ENCODE data around the gene PNP.
"Not testable (repeated sequence)": the region's sequence is repeated elsewhere in the genome, so short reads cannot be mapped to it uniquely, and the experiment has no call there.

PNP gene

GRCh38 chr14:20499881-20500280 lies 30.7 kb downstream of the PNP start:
- Histone ChIP-seq H3K79me2 (ENCODE audit: low read length) (no peaks in the 10 kb centered on the region), H4K20me1 (ENCODE audit: insufficient read depth, low read length) (no peaks in the 10 kb centered on the region), H3K9me3 (replicated peaks; ENCODE audit: insufficient read depth, low read length) (no peaks in the 10 kb centered on the region), H3K4me2 (ENCODE audit: low read depth, low read length) (no peak overlapping the region), H3K4me3 (ENCODE audit: low read length) (no peak overlapping the region), H3F3A (ENCODE audit: insufficient read depth, low read length) (no peaks in the 10 kb centered on the region), H3K4me1 (ENCODE audit: low read length) (no peaks in the 10 kb centered on the region), H2AFZ (ENCODE audit: low read length) (no peak overlapping the region), H3K27me3 (replicated peaks; ENCODE audit: insufficient read depth, low read length) (no peaks in the 10 kb centered on the region), H3K9me2 (replicated peaks; ENCODE audit: insufficient read depth, low read length) (no peaks in the 10 kb centered on the region), H3K27ac (ENCODE audit: low read length) (no peak overlapping the region), H3K9ac (ENCODE audit: low read length) (no peak overlapping the region), H3K36me3 (replicated peaks; ENCODE audit: insufficient read depth, low read length) (no peaks in the 10 kb centered on the region)
- TF ChIP-seq EZH2 (optimal IDR thresholded peaks at IDR 0.05; ENCODE audit: low read depth, low read length) (no peak), CTCF (IDR thresholded peaks at IDR 0.05; ENCODE audit: low read length) (no peak), EZH2phosphoT487 (IDR thresholded peaks at IDR 0.05; ENCODE audit: low read length) (no peak)
- DNase-seq = no peak

GRCh38 chr14:20501346-20501745 lies 32.1 kb downstream of the PNP start:
- H3K9me3 ChIP-seq (replicated peaks; ENCODE audit: insufficient read depth, low read length) = no peaks in the 10 kb centered on the region
- no peaks in the 10 kb centered on the region for H4K20me1 ChIP-seq (ENCODE audit: insufficient read depth, low read length)
- H3K9me2 ChIP-seq (replicated peaks; ENCODE audit: insufficient read depth, low read length) = no peaks in the 10 kb centered on the region
- H3K27me3 ChIP-seq (replicated peaks; ENCODE audit: insufficient read depth, low read length) = no peaks in the 10 kb centered on the region
- no peaks in the 10 kb centered on the region for H3F3A ChIP-seq (ENCODE audit: insufficient read depth, low read length)
- no peak overlapping the region for H3K4me2 ChIP-seq (ENCODE audit: low read depth, low read length)
- no peak overlapping the region for H2AFZ ChIP-seq (ENCODE audit: low read length)
- no peak overlapping the region for H3K4me3 ChIP-seq (ENCODE audit: low read length)
- no peaks in the 10 kb centered on the region for H3K36me3 ChIP-seq (replicated peaks; ENCODE audit: insufficient read depth, low read length)
- TF ChIP-seq EZH2 (optimal IDR thresholded peaks at IDR 0.05; ENCODE audit: low read depth, low read length) = no peak
- no peak for TF ChIP-seq EZH2phosphoT487 (IDR thresholded peaks at IDR 0.05; ENCODE audit: low read length)
- no peak for TF ChIP-seq CTCF (IDR thresholded peaks at IDR 0.05; ENCODE audit: low read length)
- H3K79me2 ChIP-seq (ENCODE audit: low read length) = no peaks in the 10 kb centered on the region
- DNase-seq = no peak
- no peak overlapping the region for H3K27ac ChIP-seq (ENCODE audit: low read length)
- no peak overlapping the region for H3K9ac ChIP-seq (ENCODE audit: low read length)
- H3K4me1 ChIP-seq (ENCODE audit: low read length) = no peaks in the 10 kb centered on the region

- no peak overlapping the region for H3K4me2 ChIP-seq (ENCODE audit: low read depth, low read length)
- no peak overlapping the region for H2AFZ ChIP-seq (ENCODE audit: low read length)
Observed at GRCh38 chr14:20503898-20504297, 34.7 kb downstream of the PNP start.

GRCh38 chr14:20506276-20506675 lies 37.1 kb downstream of the PNP start:
- not testable (repeated sequence) for DNase-seq

More at GRCh38 chr14:20503898-20504297, 34.7 kb downstream of the PNP start:
- Histone ChIP-seq H4K20me1 (ENCODE audit: insufficient read depth, low read length) (no peaks in the 10 kb centered on the region), H3K36me3 (replicated peaks; ENCODE audit: insufficient read depth, low read length) (no peaks in the 10 kb centered on the region), H3K9me2 (replicated peaks; ENCODE audit: insufficient read depth, low read length) (no peaks in the 10 kb centered on the region), H3K27me3 (replicated peaks; ENCODE audit: insufficient read depth, low read length) (no peaks in the 10 kb centered on the region), H3F3A (ENCODE audit: insufficient read depth, low read length) (no peaks in the 10 kb centered on the region), H3K9ac (ENCODE audit: low read length) (no peak overlapping the region), H3K4me3 (ENCODE audit: low read length) (no peak overlapping the region), H3K9me3 (replicated peaks; ENCODE audit: insufficient read depth, low read length) (no peaks in the 10 kb centered on the region), H3K4me1 (ENCODE audit: low read length) (no peaks in the 10 kb centered on the region), H3K27ac (ENCODE audit: low read length) (no peak overlapping the region), H3K79me2 (ENCODE audit: low read length) (no peaks in the 10 kb centered on the region)
- no peak for DNase-seq
- TF ChIP-seq EZH2 (optimal IDR thresholded peaks at IDR 0.05; ENCODE audit: low read depth, low read length) = no peak
- TF ChIP-seq EZH2phosphoT487 (IDR thresholded peaks at IDR 0.05; ENCODE audit: low read length) = no peak
- no peak for TF ChIP-seq CTCF (IDR thresholded peaks at IDR 0.05; ENCODE audit: low read length)

GRCh38 chr14:20506752-20507151 lies 37.5 kb downstream of the PNP start:
- H3K79me2 ChIP-seq (ENCODE audit: low read length); H3K27me3 ChIP-seq (replicated peaks; ENCODE audit: insufficient read depth, low read length); H3K4me3 ChIP-seq (ENCODE audit: low read length); H3K9me2 ChIP-seq (replicated peaks; ENCODE audit: insufficient read depth, low read length); H2AFZ ChIP-seq (ENCODE audit: low read length); H3F3A ChIP-seq (ENCODE audit: insufficient read depth, low read length); H3K4me2 ChIP-seq (ENCODE audit: low read depth, low read length); H3K4me1 ChIP-seq (ENCODE audit: low read length); DNase-seq; H3K9me3 ChIP-seq (replicated peaks; ENCODE audit: insufficient read depth, low read length); H3K9ac ChIP-seq (ENCODE audit: low read length); H3K27ac ChIP-seq (ENCODE audit: low read length); H3K36me3 ChIP-seq (replicated peaks; ENCODE audit: insufficient read depth, low read length); H4K20me1 ChIP-seq (ENCODE audit: insufficient read depth, low read length): not testable (repeated sequence)

More at GRCh38 chr14:20506276-20506675, 37.1 kb downstream of the PNP start:
- H3K4me2 ChIP-seq (ENCODE audit: low read depth, low read length); H3K79me2 ChIP-seq (ENCODE audit: low read length); H3F3A ChIP-seq (ENCODE audit: insufficient read depth, low read length); H3K36me3 ChIP-seq (replicated peaks; ENCODE audit: insufficient read depth, low read length); H3K9ac ChIP-seq (ENCODE audit: low read length); H3K4me3 ChIP-seq (ENCODE audit: low read length); H3K9me2 ChIP-seq (replicated peaks; ENCODE audit: insufficient read depth, low read length); H3K9me3 ChIP-seq (replicated peaks; ENCODE audit: insufficient read depth, low read length); H3K27ac ChIP-seq (ENCODE audit: low read length); H2AFZ ChIP-seq (ENCODE audit: low read length); H4K20me1 ChIP-seq (ENCODE audit: insufficient read depth, low read length); H3K27me3 ChIP-seq (replicated peaks; ENCODE audit: insufficient read depth, low read length); H3K4me1 ChIP-seq (ENCODE audit: low read length): not testable (repeated sequence)

- not testable (repeated sequence) for H3K9me2 ChIP-seq (replicated peaks; ENCODE audit: insufficient read depth, low read length); H2AFZ ChIP-seq (ENCODE audit: low read length); H3K27ac ChIP-seq (ENCODE audit: low read length); H3K4me2 ChIP-seq (ENCODE audit: low read depth, low read length); H3K4me3 ChIP-seq (ENCODE audit: low read length); H3F3A ChIP-seq (ENCODE audit: insufficient read depth, low read length); H3K4me1 ChIP-seq (ENCODE audit: low read length); H4K20me1 ChIP-seq (ENCODE audit: insufficient read depth, low read length); H3K9me3 ChIP-seq (replicated peaks; ENCODE audit: insufficient read depth, low read length); H3K36me3 ChIP-seq (replicated peaks; ENCODE audit: insufficient read depth, low read length); DNase-seq; H3K9ac ChIP-seq (ENCODE audit: low read length); H3K27me3 ChIP-seq (replicated peaks; ENCODE audit: insufficient read depth, low read length); H3K79me2 ChIP-seq (ENCODE audit: low read length)
Observed at GRCh38 chr14:20507537-20507936, 38.3 kb downstream of the PNP start.

All from MM.1S (cell line).